Cardiac muscle cell (in vitro differentiated cells and primary cell): ENCODE data around the gene TMEM131. TPM values are rescaled to one million over a fixed set of nuclear protein-coding genes. Genes with fewer than 3 reads are reported as not detected.

Source experiments
- DNase-seq, 2 donors: peaks; one replicate each; pipeline versions ENCODE4 v3.0.0 to v3.0.0-alpha.2; 2010 to 2017; ENCODE audit warnings: low read depth in 1 of 2, low spot score in 1 of 2
- H3K27ac ChIP-seq: fragments of 200-600 bp; sonication (generic); 2 replicates; pipeline ENCODE4 v1.5.1; 2016
- H3K27me3 ChIP-seq: fragments of 200-600 bp; sonication (generic); 2 replicates; pipeline ENCODE4 v1.6.0; 2016; ENCODE audit warnings: control low read depth
- H3K36me3 ChIP-seq: fragments of 200-600 bp; sonication (generic); 2 replicates; pipeline ENCODE4 v1.5.1; 2016; ENCODE audit warnings: control low read depth
- H3K4me1 ChIP-seq: fragments of 200-600 bp; sonication (generic); 2 replicates; pipeline ENCODE4 v1.8.1; 2017; ENCODE audit warnings: low read depth, mild to moderate bottlenecking, mixed run types
- H3K4me3 ChIP-seq: fragments of 200-600 bp; sonication (generic); 2 replicates; pipeline ENCODE4 v1.5.1; 2016; ENCODE audit warnings: mild to moderate bottlenecking
- H3K9me3 ChIP-seq: fragments of 200-600 bp; sonication (generic); 2 replicates; pipeline ENCODE4 v1.5.1; 2017; ENCODE audit warnings: low read depth, mild to moderate bottlenecking, control low read depth
- polyA plus RNA-seq: library from polyadenylated mRNA; unstranded; fragments of >200 nt; fragmentation: Nextera tagmentation; extraction: Ambion mirVana; gene quantifications from 2 replicates; pipeline ENCODE4 v1.2.1, GENCODE V29; 2016
- total RNA-seq: library from RNA; depleted of rRNA; stranded (reverse); fragments of >200 nt; gene quantifications from 2 replicates; pipeline ENCODE4 v1.2.3, GENCODE V29; 2016
- TF ChIP-seq, protein P1 (sequence below): IDR thresholded peaks from 2 replicates; pipeline ENCODE4 v1.5.1; 2012; ENCODE audit warnings: low read depth, mild to moderate bottlenecking, low read length

TMEM131 gene
- total and polyA plus RNA-seq, 2 experiments from 2014 or later: 16.3 to 19.1 TPM

DNA sequence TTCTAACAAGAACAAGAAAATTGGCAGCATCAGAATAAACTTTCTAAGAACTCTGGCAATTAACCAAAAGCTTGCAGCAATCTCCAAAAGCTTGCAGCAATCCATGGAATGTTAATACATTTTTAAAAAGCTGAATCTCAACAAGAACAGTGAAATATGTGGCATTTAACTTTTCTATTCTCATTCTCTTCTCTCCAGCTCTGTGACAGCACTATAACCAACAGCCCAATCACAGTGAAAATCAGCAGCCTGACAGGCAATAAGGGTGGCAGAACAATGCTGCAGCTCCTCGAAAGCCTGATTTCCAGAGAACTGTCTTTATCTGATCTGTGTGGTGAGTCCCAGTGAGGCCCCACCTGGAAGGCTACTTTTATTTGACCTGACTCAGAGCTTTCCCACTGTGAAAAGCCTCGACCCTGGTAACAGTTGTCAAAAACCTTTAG lies 60.0 kb downstream of the TMEM131 start:
- Histone ChIP-seq H3K27me3 (no peaks in the 10 kb centered on the region), H3K9me3 (no peaks in the 10 kb centered on the region), H3K4me3 (no peak overlapping the region), H3K27ac (peak overlapping the region; percentile 86), H3K36me3 (no peaks in the 10 kb centered on the region), H3K4me1 (peaks cover 54% of the 10 kb centered on the region)
- DNase-seq: peak; percentile 29 to 85
- TF ChIP-seq, protein P1, sequence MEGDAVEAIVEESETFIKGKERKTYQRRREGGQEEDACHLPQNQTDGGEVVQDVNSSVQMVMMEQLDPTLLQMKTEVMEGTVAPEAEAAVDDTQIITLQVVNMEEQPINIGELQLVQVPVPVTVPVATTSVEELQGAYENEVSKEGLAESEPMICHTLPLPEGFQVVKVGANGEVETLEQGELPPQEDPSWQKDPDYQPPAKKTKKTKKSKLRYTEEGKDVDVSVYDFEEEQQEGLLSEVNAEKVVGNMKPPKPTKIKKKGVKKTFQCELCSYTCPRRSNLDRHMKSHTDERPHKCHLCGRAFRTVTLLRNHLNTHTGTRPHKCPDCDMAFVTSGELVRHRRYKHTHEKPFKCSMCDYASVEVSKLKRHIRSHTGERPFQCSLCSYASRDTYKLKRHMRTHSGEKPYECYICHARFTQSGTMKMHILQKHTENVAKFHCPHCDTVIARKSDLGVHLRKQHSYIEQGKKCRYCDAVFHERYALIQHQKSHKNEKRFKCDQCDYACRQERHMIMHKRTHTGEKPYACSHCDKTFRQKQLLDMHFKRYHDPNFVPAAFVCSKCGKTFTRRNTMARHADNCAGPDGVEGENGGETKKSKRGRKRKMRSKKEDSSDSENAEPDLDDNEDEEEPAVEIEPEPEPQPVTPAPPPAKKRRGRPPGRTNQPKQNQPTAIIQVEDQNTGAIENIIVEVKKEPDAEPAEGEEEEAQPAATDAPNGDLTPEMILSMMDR: no peak

DNA sequence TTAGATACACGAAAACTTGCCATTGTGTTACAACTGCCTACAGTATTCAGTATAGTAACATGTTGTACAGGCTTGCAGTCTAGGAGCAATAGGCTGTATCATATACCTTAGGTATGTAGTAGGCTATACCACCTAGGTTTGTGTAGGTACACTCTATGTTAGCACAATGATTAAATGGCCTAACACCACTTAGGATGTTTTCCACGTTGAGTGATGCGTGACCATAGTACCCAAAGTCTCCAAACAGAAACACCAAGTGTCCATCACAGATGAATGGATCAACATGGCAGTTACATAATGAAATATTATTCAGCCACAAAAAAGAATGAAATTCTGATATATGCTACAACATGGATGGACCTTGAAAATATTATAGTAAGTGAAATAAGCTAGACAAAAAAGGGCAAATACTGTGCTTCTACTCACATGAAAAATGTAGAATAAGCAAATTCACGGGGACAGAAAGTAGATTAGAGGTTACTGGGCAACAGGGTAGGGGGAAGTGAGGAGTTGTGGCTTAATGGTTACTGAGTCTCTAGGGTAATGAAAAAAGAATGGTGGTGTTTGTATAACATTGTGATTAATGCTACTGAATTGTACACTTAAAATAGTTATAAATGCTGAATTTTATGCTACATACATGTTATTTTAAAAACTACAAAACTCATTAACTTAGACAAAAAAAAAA lies 62.6 kb downstream of the TMEM131 start:
- no peak overlapping the region for H3K4me3 ChIP-seq
- no peaks in the 10 kb centered on the region for H3K9me3 ChIP-seq
- TF ChIP-seq, protein P1: no peak
- H3K36me3 ChIP-seq: no peaks in the 10 kb centered on the region
- H3K4me1 ChIP-seq: peaks cover 60% of the 10 kb centered on the region
- H3K27me3 ChIP-seq: no peaks in the 10 kb centered on the region
- H3K27ac ChIP-seq: no peak overlapping the region
- no peak for DNase-seq

DNA sequence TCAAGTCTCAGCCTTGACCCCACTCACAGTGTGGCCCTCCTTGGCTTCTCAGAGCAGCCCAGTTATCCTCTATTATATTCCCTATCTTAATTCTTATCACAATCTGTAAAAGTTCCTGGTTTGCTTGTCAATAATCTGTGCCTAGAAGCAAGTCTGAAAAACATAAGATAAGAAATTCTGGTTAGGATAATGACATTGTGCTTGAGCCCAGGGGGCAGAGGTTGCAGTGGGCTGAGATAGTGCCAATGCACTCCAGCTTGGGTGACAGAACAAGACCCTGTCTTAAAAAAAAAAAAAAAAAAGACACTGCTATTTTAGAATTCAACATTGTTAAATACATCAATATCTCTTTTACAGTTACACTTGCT lies 63.9 kb downstream of the TMEM131 start:
- DNase-seq: no peak
- no peaks in the 10 kb centered on the region for H3K36me3 ChIP-seq
- no peak overlapping the region for H3K27ac ChIP-seq
- H3K4me1 ChIP-seq: peaks cover 55% of the 10 kb centered on the region
- no peaks in the 10 kb centered on the region for H3K27me3 ChIP-seq
- H3K4me3 ChIP-seq: no peak overlapping the region
- TF ChIP-seq, protein P1: no peak
- no peaks in the 10 kb centered on the region for H3K9me3 ChIP-seq

DNA sequence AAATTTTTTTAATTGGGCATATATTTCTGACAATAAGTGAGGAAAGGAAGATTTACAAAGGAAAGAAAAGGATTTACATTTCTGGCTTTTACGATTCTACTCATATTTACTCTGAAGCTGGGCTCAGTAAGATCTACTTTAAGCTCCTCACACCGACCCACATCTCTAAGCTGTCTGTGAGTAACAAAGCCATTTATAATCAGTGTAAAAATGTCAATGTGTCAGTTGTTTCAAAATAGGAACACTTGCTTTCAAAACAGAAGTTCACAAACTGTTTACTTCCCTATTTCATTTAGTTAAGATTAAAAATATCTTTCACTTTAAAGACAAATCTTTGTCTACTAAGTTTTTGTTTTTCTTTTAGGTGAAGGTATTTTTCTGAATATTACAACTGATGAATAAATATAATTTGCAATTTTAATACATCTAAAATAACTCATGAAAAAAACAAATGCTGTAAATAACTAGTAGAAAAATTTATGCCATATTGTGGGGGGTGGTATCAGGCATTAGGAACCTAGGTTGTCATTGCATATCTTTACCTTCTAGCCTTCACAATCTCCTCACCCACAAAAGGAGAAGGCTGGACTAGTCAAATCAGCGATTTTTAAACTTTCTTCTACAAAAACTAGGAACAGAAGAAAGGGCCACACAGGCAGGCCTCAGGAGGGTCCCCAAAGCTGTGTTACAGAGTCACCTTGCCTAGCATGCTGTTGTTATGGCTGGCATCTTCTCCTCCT lies 64.5 kb downstream of the TMEM131 start:
- peaks cover 50% of the 10 kb centered on the region for H3K4me1 ChIP-seq
- no peaks in the 10 kb centered on the region for H3K36me3 ChIP-seq
- no peaks in the 10 kb centered on the region for H3K27me3 ChIP-seq
- H3K4me3 ChIP-seq: no peak overlapping the region
- TF ChIP-seq, protein P1: no peak
- no peak for DNase-seq
- H3K27ac ChIP-seq: no peak overlapping the region
- no peaks in the 10 kb centered on the region for H3K9me3 ChIP-seq

DNA sequence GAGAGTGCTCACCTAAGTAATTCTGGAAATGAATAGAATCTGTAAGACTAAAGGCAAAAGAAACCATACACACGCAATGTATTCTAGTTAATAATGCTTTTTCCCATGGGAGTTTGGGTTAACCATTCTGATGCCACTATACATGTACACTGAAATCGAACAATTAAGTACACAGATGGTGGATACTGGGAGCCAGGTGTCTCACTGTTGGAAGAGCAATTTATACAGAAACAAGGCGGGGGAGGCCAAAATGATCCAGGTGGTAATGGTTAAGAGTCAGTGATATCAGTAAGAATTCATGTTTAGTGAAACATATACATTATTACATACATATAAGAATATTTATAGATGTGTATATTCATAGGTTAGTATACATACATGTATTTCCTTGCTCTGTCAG lies 67.2 kb downstream of the TMEM131 start:
- no peaks in the 10 kb centered on the region for H3K36me3 ChIP-seq
- no peak overlapping the region for H3K27ac ChIP-seq
- H3K4me1 ChIP-seq: peaks cover 23% of the 10 kb centered on the region
- no peak overlapping the region for H3K4me3 ChIP-seq
- no peaks in the 10 kb centered on the region for H3K27me3 ChIP-seq
- TF ChIP-seq, protein P1: no peak
- H3K9me3 ChIP-seq: no peaks in the 10 kb centered on the region
- DNase-seq: no peak
